HEK293 (cell line): ENCODE measurements around the gene VGLL4.

Source experiments
- CTCF ChIA-PET: fragments of 350-600 bp; formaldehyde crosslinking; extraction: SDS; loops from one replicate; lab custom pipeline; 2021; ENCODE audit warnings: antibody characterized with exemption; lab: Yijun Ruan, JAX
- POLR2A ChIA-PET: fragments of 300-600 bp; formaldehyde crosslinking; extraction: SDS; loops from one replicate; lab custom pipeline; 2020; ENCODE audit warnings: antibody characterized with exemption, inconsistent platforms; lab: Yijun Ruan, JAX
- H3K27ac ChIP-seq: fragments of 200-500 bp; sonication (Bioruptor generic); 2 replicates; pipeline ENCODE4 v1.5.1; 2014; ENCODE audit warnings: low read depth, low read length, control low read depth, inconsistent platforms; ENCODE audit errors: extremely low read depth
- H3K36me3 ChIP-seq, 2 experiments: fragments of 200-500 bp in 1 of 2; sonication (Bioruptor generic) in 1 of 2; 1 replicate in 1 of 2; 2 replicates in 1 of 2; pipeline ENCODE4 v1.5.1; 2014 to 2017; ENCODE audit warnings: inconsistent platforms in 2 of 2, low read length in 2 of 2; ENCODE audit not compliant: control insufficient read depth in 2 of 2, insufficient read depth in 1 of 2
- H3K4me1 ChIP-seq: fragments of 200-500 bp; sonication (Bioruptor generic); 2 replicates; pipeline ENCODE4 v1.5.1; 2014; ENCODE audit warnings: mild to moderate bottlenecking, low read length, inconsistent platforms; ENCODE audit not compliant: control insufficient read depth, insufficient read depth
- H3K4me3 ChIP-seq: 2 replicates; pipeline ENCODE4 v1.5.1; 2011; ENCODE audit warnings: low read depth, mild to moderate bottlenecking, control low read depth, low read length, moderate library complexity
- H3K9me3 ChIP-seq: fragments of 200-500 bp; sonication (Bioruptor generic); 2 replicates; pipeline ENCODE4 v1.5.1; 2014; ENCODE audit warnings: low read depth, low read length, inconsistent platforms; ENCODE audit not compliant: control insufficient read depth, insufficient read depth
- EGR2 ChIP-seq: fragments of 450-650 bp; formaldehyde crosslinking; IDR thresholded peaks from 2 replicates; pipeline ENCODE4 v1.5.1; 2016; ENCODE audit warnings: low read depth, missing biosample characterization, missing genetic modification characterization
- GLI2 ChIP-seq: fragments of 450-650 bp; formaldehyde crosslinking; IDR thresholded peaks from 2 replicates; pipeline ENCODE4; 2017; ENCODE audit warnings: missing biosample characterization, missing genetic modification characterization, low read depth, borderline replicate concordance
- KLF16 ChIP-seq: fragments of 450-650 bp; formaldehyde crosslinking; IDR thresholded peaks from 2 replicates; pipeline ENCODE4 v1.5.1; 2017; ENCODE audit warnings: missing biosample characterization, missing genetic modification characterization
- PRDM2 ChIP-seq: fragments of 450-650 bp; formaldehyde crosslinking; IDR thresholded peaks from 2 replicates; pipeline ENCODE4 v1.5.1; 2016; ENCODE audit warnings: missing biosample characterization, missing genetic modification characterization, borderline replicate concordance
- ZBTB6 ChIP-seq: fragments of 450-650 bp; formaldehyde crosslinking; IDR thresholded peaks from 2 replicates; pipeline ENCODE4 v1.5.1; 2017; ENCODE audit warnings: missing biosample characterization, missing genetic modification characterization
- ZFHX2 ChIP-seq: fragments of 450-650 bp; formaldehyde crosslinking; conservative IDR thresholded peaks from 2 replicates; pipeline ENCODE4 v1.5.1; 2016; ENCODE audit warnings: missing biosample characterization, missing genetic modification characterization
- ZIC2 ChIP-seq: fragments of 450-650 bp; formaldehyde crosslinking; IDR thresholded peaks from 2 replicates; pipeline ENCODE4 v1.5.1; 2016; ENCODE audit warnings: missing biosample characterization, missing genetic modification characterization
- ZNF148 ChIP-seq: fragments of 450-650 bp; formaldehyde crosslinking; IDR thresholded peaks from 2 replicates; pipeline ENCODE4 v1.5.0; 2017; ENCODE audit warnings: missing biosample characterization, missing genetic modification characterization, borderline replicate concordance
- ZNF157 ChIP-seq: fragments of 450-650 bp; formaldehyde crosslinking; IDR thresholded peaks from 2 replicates; pipeline ENCODE4 v1.5.1; 2016; ENCODE audit warnings: missing biosample characterization, missing genetic modification characterization
- ZNF311 ChIP-seq: fragments of 450-650 bp; formaldehyde crosslinking; IDR thresholded peaks from 2 replicates; pipeline ENCODE4 v1.5.1; 2017; ENCODE audit warnings: missing biosample characterization, missing genetic modification characterization, borderline replicate concordance
- ZNF571 ChIP-seq: fragments of 450-650 bp; formaldehyde crosslinking; IDR thresholded peaks from 2 replicates; pipeline ENCODE4 v1.5.0; 2017; ENCODE audit warnings: missing biosample characterization, missing genetic modification characterization
- ZNF626 ChIP-seq: fragments of 450-650 bp; sonication (Bioruptor Pico); formaldehyde crosslinking; IDR thresholded peaks from 2 replicates; pipeline ENCODE4 v1.5.1; 2018; ENCODE audit warnings: missing biosample characterization, missing genetic modification characterization, inconsistent platforms
- ZNF677 ChIP-seq: fragments of 450-650 bp; IDR thresholded peaks from 2 replicates; pipeline ENCODE4 v1.5.0; 2018; ENCODE audit warnings: missing biosample characterization, mild to moderate bottlenecking, missing genetic modification characterization, moderate library complexity
- ZNF704 ChIP-seq: fragments of 450-650 bp; formaldehyde crosslinking; IDR thresholded peaks from 2 replicates; pipeline ENCODE4 v1.5.1; 2016; ENCODE audit warnings: missing biosample characterization, missing genetic modification characterization
- ZSCAN30 ChIP-seq: fragments of 450-650 bp; IDR thresholded peaks from 2 replicates; pipeline ENCODE4 v1.5.1; 2018; ENCODE audit warnings: missing biosample characterization, mild to moderate bottlenecking, missing genetic modification characterization, moderate library complexity

The VGLL4 gene

GRCh38 chr3:11564577-11565001, 79.1 kb downstream of the VGLL4 start:
- TF ChIP-seq ZNF626 = no peak
- peak; percentile 40 for TF ChIP-seq ZFHX2 (tag by site-specific recombination)
- TF ChIP-seq EGR2 = peak; percentile 18; the same call in 1 of the 2 replicates
- Histone ChIP-seq H3K4me1 (no peaks in the 10 kb centered on the region), H3K27ac (no peak overlapping the region), H3K4me3 (no peak overlapping the region), H3K9me3 (no peaks in the 10 kb centered on the region), H3K36me3 (peaks cover 0 to 42% of the 10 kb centered on the region in 2 experiments; a peak in 2 of 3 replicates)
- ChIA-PET POLR2A (no interaction called here), CTCF (no interaction called here)

GRCh38 chr3:11563865-11564185, 79.9 kb downstream of the VGLL4 start:
- no peak overlapping the region for H3K27ac ChIP-seq
- no peak overlapping the region for H3K4me3 ChIP-seq
- CTCF ChIA-PET = no interaction called here
- POLR2A ChIA-PET = no interaction called here
- peaks cover 0 to 47% of the 10 kb centered on the region in 2 experiments; a peak in 2 of 3 replicates for H3K36me3 ChIP-seq
- TF ChIP-seq ZNF148 (tag by site-specific recombination) (no peak), ZNF311 (tag by site-specific recombination) (no peak)
- no peaks in the 10 kb centered on the region for H3K9me3 ChIP-seq
- H3K4me1 ChIP-seq = no peaks in the 10 kb centered on the region

- no peaks in the 10 kb centered on the region for H3K4me1 ChIP-seq
- CTCF ChIA-PET = interaction anchor here (0.6 to 0.7 kb wide), 2 partner anchors 175 to 212 kb away, joined by 3 to 4 read pairs; no protein-coding TSS in a partner anchor
- no peak overlapping the region for H3K4me3 ChIP-seq
- H3K27ac ChIP-seq = no peak overlapping the region
- TF ChIP-seq ZSCAN30 (tag by site-specific recombination) = no peak
- H3K9me3 ChIP-seq = no peaks in the 10 kb centered on the region
- POLR2A ChIA-PET = no interaction called here
- peaks cover 0 to 52% of the 10 kb centered on the region in 2 experiments; a peak in 2 of 3 replicates for H3K36me3 ChIP-seq
Observed at GRCh38 chr3:11563159-11563864, 80.4 kb downstream of the VGLL4 start.

GRCh38 chr3:11562277-11562881, 81.3 kb downstream of the VGLL4 start:
- Histone ChIP-seq H3K36me3 (peaks cover 0 to 56% of the 10 kb centered on the region in 2 experiments; a peak in 2 of 3 replicates), H3K9me3 (no peaks in the 10 kb centered on the region), H3K4me3 (no peak overlapping the region), H3K27ac (no peak overlapping the region), H3K4me1 (no peaks in the 10 kb centered on the region)
- CTCF ChIA-PET = interaction anchor here (0.6 kb wide), 1 partner anchor 213 kb away, joined by 4 read pairs; no protein-coding TSS in a partner anchor
- POLR2A ChIA-PET = interaction anchor here (0.6 kb wide), 1 partner anchor 37 kb away, joined by 3 read pairs; no protein-coding TSS in a partner anchor
- TF ChIP-seq PRDM2 (tag by site-specific recombination) = no peak
- TF ChIP-seq ZNF571 = no peak
- TF ChIP-seq ZNF157 (tag by site-specific recombination) = no peak
- no peak for TF ChIP-seq GLI2 (tag by site-specific recombination)
- TF ChIP-seq ZIC2 (tag by site-specific recombination) = peak; percentile 89
- TF ChIP-seq ZNF677 (tag by site-specific recombination) = no peak
- TF ChIP-seq ZBTB6 (tag by site-specific recombination) = 0 out of 2 replicates have a peak, but pooled peaks have one; percentile 30
- no peak for TF ChIP-seq ZNF704 (tag by site-specific recombination)
- no peak for TF ChIP-seq KLF16 (tag by site-specific recombination)
